Hindlimb muscle (tissue), 1 donor: ENCODE results near the gene MYL11. TPM values are rescaled to one million over a fixed set of nuclear protein-coding genes. Genes with fewer than 3 reads are reported as not detected.

Experiments
- DNase-seq: peaks from one replicate; pipeline ENCODE4 v3.0.0-alpha.2; 2013
- polyA plus RNA-seq: library from polyadenylated mRNA; unstranded; fragments of 120-200 nt; gene quantifications from one replicate; pipeline ENCODE4 v1.2.1, GENCODE V29; 2013; ENCODE audit not compliant: insufficient read length

Gene MYL11
- polyA plus RNA-seq, 1 donor: 9,565 TPM

- DNase-seq: no peak
Observed at GRCh38 chr16:30397056-30397455, 22.5 kb downstream of the MYL11 start.

GRCh38 chr16:30397776-30398660, 23.4 kb downstream of the MYL11 start:
- DNase-seq: no peak

GRCh38 chr16:30398661-30399434, 24.2 kb downstream of the MYL11 start:
- DNase-seq: no peak

- DNase-seq: no peak
Observed at GRCh38 chr16:30399435-30400186, 25.0 kb downstream of the MYL11 start.

- no peak for DNase-seq
Observed at GRCh38 chr16:30401768-30402425, 27.3 kb downstream of the MYL11 start.

- no peak for DNase-seq
Observed at GRCh38 chr16:30406795-30407101, 32.1 kb downstream of the MYL11 start.

- peak; percentile 95 for DNase-seq
Observed at GRCh38 chr16:30407102-30407803, 32.7 kb downstream of the MYL11 start, which contains the start of gene ZNF771. Gene ZNF771 (plus strand): TSS chr16:30407606. CDS start chr16:30408054, 448 bp downstream.

GRCh38 chr16:30407804-30408534, 33.4 kb downstream of the MYL11 start:
- no peak for DNase-seq

- peak; percentile 90 for DNase-seq
Observed at GRCh38 chr16:30409125-30410060, 34.8 kb downstream of the MYL11 start.

- DNase-seq: no peak
Observed at GRCh38 chr16:30413112-30413806, 38.7 kb downstream of the MYL11 start.

- DNase-seq: no peak
Observed at GRCh38 chr16:30414159-30414558, 39.6 kb downstream of the MYL11 start.

GRCh38 chr16:30416047-30416603, 41.5 kb downstream of the MYL11 start:
- DNase-seq: no peak

- no peak for DNase-seq
Observed at GRCh38 chr16:30416624-30417528, 42.3 kb downstream of the MYL11 start.

GRCh38 chr16:30417529-30418349, 43.1 kb downstream of the MYL11 start:
- peak; percentile 92 for DNase-seq

- no peak for DNase-seq
Observed at GRCh38 chr16:30418350-30419181, 44.0 kb downstream of the MYL11 start.

- DNase-seq: no peak
Observed at GRCh38 chr16:30421010-30421409, 46.4 kb downstream of the MYL11 start.
